GM18499 (cell line): Measurements from ENCODE around the gene HLA-DMB.
"Not testable (repeated sequence)": the region's sequence is repeated elsewhere in the genome, so short reads cannot be mapped to it uniquely, and the experiment has no call there.

Experiments
- ATAC-seq: cut with Tn5 transposase; IDR thresholded peaks from one replicate; pipeline ENCODE4 v1.9.1; 2021; ENCODE audit warnings: moderate number of reproducible peaks; ENCODE audit not compliant: insufficient read depth, unreplicated experiment

The HLA-DMB gene

GRCh38 chr6:32952817-32953739, 12.2 kb upstream of the HLA-DMB start, which contains the start of gene HLA-DMA:
HLA-DMA (minus strand) TSS chr6:32953097; CDS start chr6:32953036, 61 bp downstream.
- ATAC-seq, result peak; percentile 82

- ATAC-seq, result no peak
Observed at GRCh38 chr6:32950449-32950848, 9.6 kb upstream of the HLA-DMB start.

GRCh38 chr6:32950010-32950409, 9.2 kb upstream of the HLA-DMB start:
- no peak for ATAC-seq

GRCh38 chr6:32949113-32949512, 8.3 kb upstream of the HLA-DMB start:
- no peak for ATAC-seq

- ATAC-seq, result no peak
Observed at GRCh38 chr6:32947552-32948465, 7.0 kb upstream of the HLA-DMB start.

GRCh38 chr6:32946893-32947292, 6.1 kb upstream of the HLA-DMB start:
- ATAC-seq, result no peak

- no peak for ATAC-seq
Observed at GRCh38 chr6:32945953-32946352, 5.1 kb upstream of the HLA-DMB start.

- no peak for ATAC-seq
Observed at GRCh38 chr6:32945108-32945760, 4.4 kb upstream of the HLA-DMB start.

- ATAC-seq, result no peak
Observed at GRCh38 chr6:32943864-32944649, 3.2 kb upstream of the HLA-DMB start.

- ATAC-seq, result not testable (repeated sequence)
Observed at GRCh38 chr6:32942555-32943123, 1.8 kb upstream of the HLA-DMB start.

- peak; percentile 51 for ATAC-seq
Observed at GRCh38 chr6:32941214-32941768, 463 bp upstream of the HLA-DMB start.

- no peak for ATAC-seq
Observed at GRCh38 chr6:32938494-32938893, 2.3 kb downstream of the HLA-DMB start.

GRCh38 chr6:32937230-32937633, 3.6 kb downstream of the HLA-DMB start:
- no peak for ATAC-seq

GRCh38 chr6:32936239-32937152, 4.3 kb downstream of the HLA-DMB start:
- ATAC-seq, result no peak

GRCh38 chr6:32935551-32936238, 5.1 kb downstream of the HLA-DMB start:
- ATAC-seq, result no peak

- ATAC-seq, result no peak
Observed at GRCh38 chr6:32933661-32934085, 7.2 kb downstream of the HLA-DMB start.

- no peak for ATAC-seq
Observed at GRCh38 chr6:32932132-32932868, 8.5 kb downstream of the HLA-DMB start.
